Jurkat, Clone E6-1 (cell line): Measurements from ENCODE around the gene SPRR2A. TPM values are rescaled to one million over a fixed set of nuclear protein-coding genes. Genes with fewer than 3 reads are reported as not detected.
"Not testable (repeated sequence)": the region's sequence is repeated elsewhere in the genome, so short reads cannot be mapped to it uniquely, and the experiment has no call there.

Source experiments
- DNase-seq: peaks from one replicate; pipeline ENCODE4 v3.0.0-alpha.2; 2011; ENCODE audit warnings: low read depth, low spot score
- H3K4me3 ChIP-seq: 2 replicates; pipeline ENCODE4 v1.5.1; 2011; ENCODE audit warnings: mild to moderate bottlenecking, low read length, control low read depth, moderate library complexity
- polyA plus RNA-seq: library from polyadenylated mRNA; unstranded; fragments of >200 nt; gene quantifications from one replicate; pipeline ENCODE4 v1.2.1, GENCODE V29; 2012; ENCODE audit warnings: missing spikeins; ENCODE audit not compliant: insufficient read length, insufficient read depth

Gene SPRR2A
- not detected for polyA plus RNA-seq

DNA sequence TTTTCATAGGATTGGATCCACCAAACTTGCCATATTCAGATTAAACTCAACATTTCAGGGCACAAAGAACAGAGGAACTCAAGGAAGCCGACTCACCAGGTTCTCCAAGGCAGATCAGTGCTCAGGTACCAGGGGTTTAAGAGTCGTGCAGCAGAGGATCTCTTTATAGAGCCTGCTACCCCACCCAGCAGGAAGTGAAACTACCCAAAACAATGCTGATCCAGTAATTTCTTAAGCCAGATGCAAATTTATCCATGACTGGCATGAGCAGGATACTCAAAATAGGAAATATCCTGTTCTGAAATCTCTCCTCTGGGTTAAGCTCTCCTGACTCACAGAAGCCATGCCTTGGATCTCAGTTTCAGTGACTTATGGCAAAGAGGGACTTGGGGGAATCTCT is at the start of gene SPRR2A:
SPRR2A (minus strand) TSS at position 138 of the 400 bp plus-strand sequence. CDS start 777 bp downstream, outside the sequence.
- no peak within 1 kb of the TSS for H3K4me3 ChIP-seq
- DNase-seq = no peak

DNA sequence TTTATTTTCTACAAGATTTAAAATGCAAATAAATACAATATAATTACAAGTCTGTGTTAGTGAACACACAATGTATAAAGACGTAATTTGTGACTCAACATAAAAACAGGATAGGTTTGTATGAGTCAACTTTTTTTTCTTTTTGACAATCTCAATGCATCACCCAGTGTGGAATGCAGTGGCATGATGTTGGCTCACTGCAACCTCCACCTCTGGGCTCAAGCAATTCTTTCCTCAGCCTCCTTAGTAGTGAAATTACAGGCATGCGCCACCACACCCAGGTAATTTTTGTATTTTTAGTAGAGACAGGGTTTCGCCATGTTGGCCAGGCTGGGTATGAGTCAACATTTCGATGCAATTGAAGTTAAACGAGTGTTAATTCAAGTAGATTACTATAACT is 42.9 kb upstream of the SPRR2A start:
- H3K4me3 ChIP-seq = no peak overlapping the region
- DNase-seq = no peak

DNA sequence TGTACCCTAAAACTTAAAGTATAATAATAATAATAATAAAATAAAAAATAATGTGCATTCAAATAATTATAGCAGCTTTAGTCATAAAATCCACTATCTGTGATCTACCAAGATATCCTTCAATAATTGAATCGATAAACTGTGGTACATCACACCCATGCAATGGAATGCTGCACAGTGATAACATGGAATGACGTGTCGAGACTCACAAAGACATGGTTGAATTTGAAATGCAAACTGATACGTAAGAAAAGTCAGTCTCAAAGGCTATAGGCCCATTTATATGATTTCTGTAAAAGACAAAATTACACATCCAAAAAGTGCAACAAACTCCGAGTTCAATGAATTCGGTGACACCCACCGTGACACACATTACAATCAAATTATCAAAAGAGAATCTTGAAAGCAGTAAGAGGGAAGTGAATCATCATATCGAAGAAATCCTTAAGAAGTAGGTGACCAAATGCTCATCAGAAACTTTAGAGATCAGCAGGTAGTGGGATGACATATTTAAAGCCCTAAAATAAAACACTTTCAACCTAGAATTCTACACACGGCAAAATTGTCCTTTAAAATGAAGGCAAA is 42.2 kb upstream of the SPRR2A start:
- no peak overlapping the region for H3K4me3 ChIP-seq
- no peak for DNase-seq

DNA sequence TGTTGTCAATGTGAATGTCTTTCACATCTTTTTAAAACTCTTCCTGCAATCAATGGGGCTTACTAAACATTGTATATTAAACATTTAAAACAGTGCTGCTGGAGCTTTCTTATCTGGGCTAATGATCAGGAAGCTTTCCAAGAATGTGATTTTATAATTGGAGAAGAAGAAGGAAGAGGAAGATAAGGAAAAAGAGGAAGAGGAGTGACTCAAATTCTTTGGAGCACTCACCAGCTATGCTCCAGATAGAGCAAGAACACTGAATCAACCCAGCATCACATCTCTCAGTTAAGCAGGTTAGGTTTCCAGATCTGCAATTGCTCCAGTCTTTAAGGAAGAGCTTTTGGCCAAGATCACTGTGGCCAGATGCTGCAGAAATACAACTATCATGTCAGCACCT is 38.5 kb upstream of the SPRR2A start:
- DNase-seq = no peak
- no peak overlapping the region for H3K4me3 ChIP-seq

DNA sequence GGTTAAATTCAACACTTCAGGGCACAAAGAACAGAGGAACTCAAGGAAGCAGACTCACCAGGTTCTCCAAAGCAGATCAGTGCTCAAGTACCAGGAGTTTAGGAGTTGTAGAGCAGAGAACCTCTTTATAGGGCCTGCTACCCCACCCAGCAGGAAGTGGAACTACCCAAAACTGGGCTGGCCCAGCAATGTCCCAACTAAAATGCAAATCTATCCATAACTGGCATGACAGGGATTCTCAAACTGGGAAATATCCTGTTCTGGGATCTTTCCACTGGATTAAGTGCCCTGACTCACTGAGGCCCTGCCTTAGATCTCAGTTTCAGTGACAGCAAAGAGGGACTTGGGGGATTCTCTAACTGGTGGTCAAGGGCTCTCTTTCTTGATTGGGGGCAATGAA is 37.1 kb upstream of the SPRR2A start, which contains the start of gene SPRR2E:
SPRR2E (minus strand) TSS at position 101 of the 400 bp plus-strand sequence. CDS start 775 bp downstream, outside the sequence.
- DNase-seq = no peak
- H3K4me3 ChIP-seq = no peak within 1 kb of the TSS

DNA sequence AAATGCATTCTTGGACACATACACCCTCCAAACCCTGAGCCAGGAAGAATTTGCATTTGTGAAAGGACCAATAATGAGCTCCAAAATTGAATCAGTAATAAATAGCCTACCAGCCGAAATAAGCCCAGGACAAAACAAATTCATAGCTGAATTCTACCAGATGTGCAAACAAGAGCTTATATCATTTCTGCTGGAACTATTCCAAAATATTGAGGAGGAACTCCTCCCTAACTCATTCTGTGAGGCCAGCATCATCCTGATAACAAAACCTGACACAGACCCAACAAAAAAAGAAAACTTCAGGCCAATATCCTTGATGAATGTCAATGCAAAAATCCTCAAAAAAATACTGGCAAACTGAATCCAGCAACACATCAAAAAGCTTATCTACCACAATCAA is 30.3 kb upstream of the SPRR2A start:
- DNase-seq = no peak
- no peak overlapping the region for H3K4me3 ChIP-seq

DNA sequence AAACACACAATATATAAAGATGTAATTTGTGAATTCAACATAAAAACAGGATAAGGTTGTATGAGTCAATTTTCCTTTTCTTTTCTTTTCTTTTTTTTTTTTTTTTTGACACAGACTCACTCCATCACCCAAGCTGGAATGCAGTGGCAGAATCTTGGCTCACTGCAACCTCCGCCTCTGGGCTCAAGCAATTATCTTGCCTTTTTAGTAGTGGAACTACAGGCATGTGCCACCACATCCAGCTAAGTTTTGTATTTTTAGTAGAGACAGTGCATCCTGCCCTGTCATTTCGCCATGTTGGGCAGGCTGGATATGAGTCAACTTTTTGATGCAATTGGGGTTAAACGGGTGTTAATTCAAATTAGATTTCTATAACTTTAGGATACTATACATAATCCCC is 24.4 kb upstream of the SPRR2A start:
- no peak overlapping the region for H3K4me3 ChIP-seq
- DNase-seq = no peak

DNA sequence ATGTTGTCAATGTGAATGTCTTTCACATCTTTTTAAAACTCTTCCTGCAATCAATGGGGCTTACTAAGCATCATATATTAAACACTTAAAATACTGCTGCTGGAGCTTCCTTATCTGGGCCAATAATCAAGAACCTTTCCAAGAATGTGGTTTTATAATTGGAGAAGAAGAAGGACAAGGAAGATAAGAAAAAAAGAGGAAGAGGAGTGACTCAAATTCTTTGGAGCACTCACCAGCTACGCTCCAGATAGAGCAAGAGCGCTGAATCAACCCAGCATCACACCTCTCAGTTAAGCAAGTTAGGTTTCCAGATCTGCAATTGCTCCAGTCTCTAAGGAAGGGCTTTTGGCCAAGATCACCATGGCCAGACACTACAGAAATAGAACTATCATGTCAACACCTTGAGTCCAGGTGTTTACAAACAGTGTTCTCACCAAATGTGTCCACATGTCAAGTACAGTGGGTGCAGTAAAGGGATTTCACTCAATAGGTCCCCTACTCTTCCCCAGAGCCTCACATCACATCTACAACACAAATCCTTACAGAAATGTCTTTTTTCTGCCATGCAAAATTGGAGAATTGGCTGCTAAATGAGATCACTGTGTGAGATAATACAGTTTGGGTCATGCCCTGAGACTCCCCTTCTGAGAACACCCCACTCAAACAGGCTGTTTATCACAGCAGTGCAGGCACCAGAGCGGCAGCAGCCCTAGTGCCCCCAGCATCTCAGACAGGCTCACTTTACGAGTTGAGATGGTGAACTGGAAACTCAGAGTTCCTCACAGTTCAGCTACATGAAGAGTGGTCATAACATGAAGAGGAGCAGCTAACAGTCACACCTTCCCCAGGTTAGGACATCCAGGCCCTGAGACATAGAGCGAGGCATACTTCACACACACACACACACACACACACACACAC is 15.8 kb upstream of the SPRR2A start:
- no peak overlapping the region for H3K4me3 ChIP-seq
- DNase-seq = no peak

DNA sequence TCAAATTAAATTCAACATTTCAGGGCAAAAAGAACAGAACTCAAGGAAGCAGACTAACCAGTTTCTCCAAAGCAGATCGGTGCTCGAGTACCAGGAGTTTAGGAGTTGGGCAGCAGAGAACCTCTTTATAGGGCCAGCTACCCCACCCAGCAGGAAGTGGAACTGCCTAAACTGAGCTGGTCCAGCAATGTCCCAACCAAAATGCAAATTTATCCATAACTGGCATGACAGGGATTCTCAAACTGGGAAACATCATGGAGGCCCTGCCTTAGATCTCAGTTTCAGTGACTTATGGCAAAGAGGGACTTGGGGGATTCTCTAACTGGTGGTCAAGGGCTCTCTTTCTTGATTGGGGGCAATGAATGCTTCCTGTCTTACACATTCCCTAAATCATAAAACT is 14.2 kb upstream of the SPRR2A start, which contains the start of gene SPRR2B:
SPRR2B (minus strand) TSS at position 101 of the 400 bp plus-strand sequence. CDS start 772 bp downstream, outside the sequence.
- DNase-seq = no peak
- H3K4me3 ChIP-seq = no peak within 1 kb of the TSS

DNA sequence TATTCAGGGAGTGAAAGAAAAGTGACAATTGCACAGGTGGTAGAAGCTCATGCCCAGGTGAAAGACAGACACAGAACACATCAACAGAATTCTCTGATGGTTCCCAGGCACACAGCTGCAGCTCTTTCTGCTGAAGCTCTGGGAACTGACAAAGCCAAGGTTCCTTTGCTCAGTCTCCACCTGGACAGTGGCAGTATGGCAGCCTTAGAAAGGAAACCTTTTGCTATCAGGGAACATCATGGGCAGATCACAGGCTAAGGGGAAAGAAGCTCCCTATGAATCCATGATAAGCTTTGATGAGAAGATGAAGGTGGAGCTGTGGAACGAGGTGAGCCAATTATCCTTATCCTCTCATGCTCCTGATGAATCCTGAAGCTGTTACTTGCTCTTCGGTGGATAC is 12.9 kb upstream of the SPRR2A start:
- no peak overlapping the region for H3K4me3 ChIP-seq
- DNase-seq = no peak

DNA sequence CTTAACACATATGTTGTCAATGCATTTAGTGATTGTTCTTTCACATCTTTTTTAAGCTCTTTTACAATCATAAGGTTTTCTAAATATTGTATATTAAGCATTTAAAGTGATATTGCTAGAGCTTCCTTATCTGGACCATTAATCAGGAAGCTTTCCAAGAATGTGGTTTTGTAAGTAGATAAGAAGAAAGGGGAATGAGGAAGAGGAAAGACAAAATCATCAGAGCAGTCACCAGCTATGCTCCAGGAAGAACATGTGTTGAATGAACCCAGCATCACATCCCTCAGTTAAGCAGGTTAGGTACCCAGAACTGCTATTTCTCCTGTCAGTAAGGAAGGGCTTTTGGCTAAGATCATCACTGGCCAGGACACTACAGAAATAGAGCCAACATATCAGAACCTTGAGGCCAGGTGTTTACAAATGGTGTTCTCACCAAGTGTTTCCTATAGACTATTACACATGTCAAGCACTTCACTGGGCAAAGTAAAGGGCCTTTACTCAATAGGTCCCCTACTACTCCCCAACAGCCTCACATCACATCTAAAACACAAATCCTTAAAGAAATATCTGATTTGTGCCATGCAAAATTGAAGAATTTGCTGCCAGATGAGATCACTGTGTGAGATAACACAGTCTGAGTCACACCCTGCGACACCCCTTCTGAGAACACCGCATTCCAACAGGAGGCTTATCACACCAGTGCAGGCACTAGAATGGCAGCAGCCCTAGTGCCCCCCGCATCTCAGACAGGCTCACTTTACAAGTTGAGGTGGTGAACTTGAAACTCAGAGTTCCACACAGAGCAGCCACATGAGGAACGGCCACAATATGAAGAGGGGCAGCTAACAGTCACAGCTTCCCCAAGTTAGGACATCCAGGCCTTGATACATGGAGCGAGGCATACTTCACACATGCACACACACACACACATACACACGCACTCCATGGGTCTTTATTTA is 1.8 kb upstream of the SPRR2A start:
- no peak overlapping the region for H3K4me3 ChIP-seq
- no peak for DNase-seq

DNA sequence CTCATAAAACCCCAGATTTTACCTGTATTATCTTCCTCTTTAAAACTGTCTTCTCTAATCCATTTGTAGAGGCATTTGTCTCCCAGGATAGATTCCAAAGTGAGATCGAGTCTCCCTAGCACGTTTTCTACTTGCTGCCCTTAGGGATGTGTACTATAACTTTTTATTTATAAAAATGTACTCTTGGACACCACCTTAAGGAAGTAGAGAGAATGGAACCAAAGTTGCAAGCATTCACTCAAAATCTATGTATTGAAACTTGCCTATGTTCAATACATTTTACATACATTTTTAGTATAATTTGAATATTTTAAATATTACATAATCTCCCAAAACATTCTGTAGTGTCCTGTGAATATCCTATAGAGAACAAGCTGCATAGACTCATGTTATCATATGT is 842 bp upstream of the SPRR2A start:
- no peak for DNase-seq
- no peak overlapping the region for H3K4me3 ChIP-seq

DNA sequence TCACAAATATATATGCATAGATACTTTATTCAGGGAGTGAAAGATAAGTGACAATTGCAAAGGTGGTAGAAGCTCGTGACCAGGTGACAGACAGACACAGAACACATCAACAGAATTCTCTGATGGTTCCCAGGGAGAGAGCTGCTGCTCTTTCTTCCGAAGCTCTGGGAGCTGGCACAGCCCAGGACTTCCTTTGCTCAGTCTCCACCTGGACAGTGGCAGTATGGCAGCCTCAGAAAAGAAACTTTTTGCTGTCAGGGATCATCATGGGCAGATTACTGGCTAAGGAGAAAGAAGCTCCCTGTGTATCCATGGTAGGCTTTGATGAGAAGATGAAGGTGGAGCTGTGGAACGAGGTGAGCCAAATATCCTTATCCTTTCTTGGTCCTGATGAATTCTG is 1.2 kb downstream of the SPRR2A start:
- not testable (repeated sequence) for DNase-seq, H3K4me3 ChIP-seq

DNA sequence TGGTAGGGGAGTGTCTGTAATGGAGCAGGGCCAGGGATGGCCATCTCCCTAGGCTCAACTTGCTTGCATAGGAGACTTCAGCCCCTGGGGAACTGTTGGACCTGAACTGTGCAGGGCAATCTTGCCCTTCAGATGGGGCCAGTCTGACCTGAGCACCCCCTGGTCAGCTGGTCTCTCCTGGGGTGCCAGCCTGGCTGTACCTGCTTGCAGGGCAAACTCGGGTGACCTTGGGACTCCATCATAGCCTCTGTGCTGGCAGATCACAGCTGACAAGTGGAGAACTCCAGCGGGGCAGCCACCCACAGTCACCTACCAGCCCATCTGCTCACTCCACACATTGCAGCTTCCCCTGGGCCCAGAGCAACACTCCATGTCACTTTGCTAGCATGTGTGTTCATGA is 8.1 kb downstream of the SPRR2A start:
- H3K4me3 ChIP-seq = no peak overlapping the region
- no peak for DNase-seq

DNA sequence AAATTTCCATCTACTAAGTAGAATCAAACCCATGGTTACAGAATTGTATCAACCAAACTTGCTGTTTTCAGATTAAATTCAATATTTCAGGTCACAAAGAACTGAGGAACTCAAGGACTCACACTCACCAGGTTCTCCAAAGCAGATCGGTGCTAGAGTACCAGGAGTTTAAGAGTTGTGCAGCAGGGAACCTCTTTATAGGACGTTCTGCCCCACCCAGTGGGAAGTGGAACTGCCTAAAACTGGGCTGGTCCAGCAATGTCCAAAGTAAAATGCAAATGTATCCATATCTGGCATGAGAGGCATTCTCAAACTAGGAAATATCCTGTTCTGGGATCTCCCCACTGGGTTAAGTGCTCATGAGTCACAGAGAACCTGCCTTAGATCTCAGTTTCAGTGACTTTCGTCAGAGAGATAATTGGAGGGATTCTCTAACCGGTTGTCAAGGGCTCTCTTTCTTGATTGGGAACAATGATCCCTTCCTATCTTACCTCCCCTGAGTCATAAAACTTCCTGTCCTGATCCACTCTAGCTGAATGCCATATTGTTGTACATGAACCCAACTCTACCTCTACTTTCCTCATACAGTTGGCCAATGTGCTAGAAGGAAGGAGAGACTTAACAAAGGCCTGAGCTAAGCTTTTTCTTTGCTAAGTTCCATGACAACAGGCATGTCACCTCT is 16.2 kb downstream of the SPRR2A start, which contains the start of gene SPRR2D:
SPRR2D (minus strand) TSS at position 171 of the 682 bp plus-strand sequence. CDS start 774 bp downstream, outside the sequence.
- DNase-seq = no peak
- H3K4me3 ChIP-seq = no peak within 1 kb of the TSS

DNA sequence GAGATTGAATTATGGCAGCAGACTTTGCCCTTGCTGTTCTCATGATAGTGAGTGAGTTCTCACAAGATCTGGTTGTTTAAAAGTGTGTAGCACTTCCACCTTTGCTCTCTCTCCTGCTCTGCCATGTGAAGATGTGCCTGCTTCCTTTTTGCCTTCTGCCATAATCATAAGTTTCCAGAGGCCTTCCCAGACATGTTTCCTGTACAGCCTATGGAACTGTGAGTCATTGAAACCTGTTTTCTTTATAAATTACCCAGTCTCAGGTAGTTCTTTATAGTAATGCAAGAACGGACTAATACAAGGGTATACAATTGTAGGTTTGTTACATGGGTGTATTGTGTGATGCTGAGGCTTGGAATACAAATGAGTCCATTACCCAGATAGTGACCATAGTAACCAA is 22.1 kb downstream of the SPRR2A start:
- H3K4me3 ChIP-seq = no peak overlapping the region
- DNase-seq = no peak

DNA sequence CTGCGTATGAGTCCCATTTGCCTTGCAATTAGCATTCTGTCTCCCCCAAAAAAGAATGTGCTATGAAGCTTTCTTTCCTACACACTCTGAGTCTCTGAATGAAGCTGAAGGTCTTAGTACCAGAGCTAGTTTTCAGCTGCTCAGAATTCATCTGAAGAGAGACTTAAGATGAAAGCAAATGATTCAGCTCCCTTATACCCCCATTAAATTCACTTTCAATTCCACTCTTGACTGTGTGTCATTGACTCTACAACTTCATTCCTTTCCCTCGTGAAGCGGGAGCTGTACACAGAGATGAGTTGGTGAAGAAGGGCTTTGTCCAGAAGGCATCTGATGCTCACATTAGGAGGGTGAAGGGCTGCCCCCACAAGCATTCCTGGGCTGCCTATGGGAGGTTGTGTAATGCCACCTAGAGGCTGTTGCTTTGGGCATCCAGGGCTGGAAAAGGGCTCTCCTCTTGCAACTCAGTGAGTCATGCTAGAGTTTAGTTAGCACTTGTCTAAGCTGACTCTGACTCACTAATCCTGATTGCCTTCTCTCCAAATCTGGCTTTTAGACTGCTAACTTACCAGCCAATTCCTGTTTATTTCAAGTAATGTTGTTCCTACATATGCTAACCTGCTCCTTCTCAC is 24.5 kb downstream of the SPRR2A start:
- no peak for DNase-seq
- no peak overlapping the region for H3K4me3 ChIP-seq

DNA sequence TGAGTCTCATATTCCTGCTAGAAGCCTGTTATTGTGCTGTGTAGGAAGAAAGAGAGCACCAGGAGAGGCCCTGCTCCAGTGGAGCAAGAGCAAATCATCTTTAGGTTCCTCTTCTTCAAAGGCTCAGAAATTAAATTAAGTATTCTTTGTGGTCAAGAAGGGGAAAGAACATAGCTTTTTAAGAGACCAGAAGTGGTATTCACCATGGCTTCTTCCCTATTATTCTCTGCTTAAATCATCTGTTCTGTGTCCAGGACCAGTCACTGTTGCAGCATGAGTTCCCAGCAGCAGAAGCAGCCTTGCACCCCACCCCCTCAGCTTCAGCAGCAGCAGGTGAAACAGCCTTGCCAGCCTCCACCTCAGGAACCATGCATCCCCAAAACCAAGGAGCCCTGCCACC is 25.2 kb downstream of the SPRR2A start:
- no peak for DNase-seq
- no peak overlapping the region for H3K4me3 ChIP-seq
